Measurements from ENCODE around the gene FGG. TPM values are rescaled to one million over a fixed set of nuclear protein-coding genes. Genes with fewer than 3 reads are reported as not detected.

The FGG gene
- total and polyA plus RNA-seq, 4 donors: 0.87 to 2.0 TPM; not detected in 2

DNA sequence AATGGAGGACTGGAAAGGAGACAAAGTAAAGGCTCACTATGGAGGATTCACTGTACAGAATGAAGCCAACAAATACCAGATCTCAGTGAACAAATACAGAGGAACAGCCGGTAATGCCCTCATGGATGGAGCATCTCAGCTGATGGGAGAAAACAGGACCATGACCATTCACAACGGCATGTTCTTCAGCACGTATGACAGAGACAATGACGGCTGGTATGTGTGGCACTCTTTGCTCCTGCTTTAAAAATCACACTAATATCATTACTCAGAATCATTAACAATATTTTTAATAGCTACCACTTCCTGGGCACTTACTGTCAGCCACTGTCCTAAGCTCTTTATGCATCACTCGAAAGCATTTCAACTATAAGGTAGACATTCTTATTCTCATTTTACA, 42.9 kb downstream of the FGG start:
- no peak for ATAC-seq (ENCODE audit: low FRiP score)
- Histone ChIP-seq H3K4me1 (ENCODE audit: control insufficient read depth in 1 of 2, insufficient read depth in 2 of 2, low read length in 2 of 2) (no peaks in the 10 kb centered on the region), H3K36me3 (ENCODE audit: control insufficient read depth in 1 of 2, insufficient read depth in 2 of 2, low read length in 1 of 2) (no peaks in the 10 kb centered on the region), H3K4me3 (ENCODE audit: low read length in 2 of 2) (no peak overlapping the region), H3K27ac (ENCODE audit: low read depth in 1 of 2, low read length in 2 of 2) (no peak overlapping the region), H3K9me3 (ENCODE audit: control insufficient read depth, low read length) (no peaks in the 10 kb centered on the region), H3K27me3 (ENCODE audit: control insufficient read depth in 1 of 2, insufficient read depth in 2 of 2, low read length in 1 of 2) (no peaks in the 10 kb centered on the region)
- WGBS, 2 donors: 83 to 87% methylated on average over 5 of the region's 5 CpGs
- intact Hi-C loops (cut with DNase I): no loop called here
- no peak for DNase-seq

DNA sequence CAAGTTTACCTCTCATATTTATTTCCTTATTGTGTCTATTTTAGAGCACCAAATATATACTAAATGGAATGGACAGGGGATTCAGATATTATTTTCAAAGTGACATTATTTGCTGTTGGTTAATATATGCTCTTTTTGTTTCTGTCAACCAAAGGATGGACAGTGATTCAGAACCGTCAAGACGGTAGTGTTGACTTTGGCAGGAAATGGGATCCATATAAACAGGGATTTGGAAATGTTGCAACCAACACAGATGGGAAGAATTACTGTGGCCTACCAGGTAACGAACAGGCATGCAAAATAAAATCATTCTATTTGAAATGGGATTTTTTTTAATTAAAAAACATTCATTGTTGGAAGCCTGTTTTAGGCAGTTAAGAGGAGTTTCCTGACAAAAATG, 43.4 kb downstream of the FGG start:
- 41 to 42% methylated on average over 3 of the region's 3 CpGs for WGBS, 2 donors
- H3K36me3 ChIP-seq (ENCODE audit: control insufficient read depth in 1 of 2, insufficient read depth in 2 of 2, low read length in 1 of 2): no peaks in the 10 kb centered on the region
- no peak overlapping the region for H3K27ac ChIP-seq (ENCODE audit: low read depth in 1 of 2, low read length in 2 of 2)
- H3K9me3 ChIP-seq (ENCODE audit: control insufficient read depth, low read length): no peaks in the 10 kb centered on the region
- DNase-seq (no peak), ATAC-seq (ENCODE audit: low FRiP score) (no peak)
- no peaks in the 10 kb centered on the region for H3K4me1 ChIP-seq (ENCODE audit: control insufficient read depth in 1 of 2, insufficient read depth in 2 of 2, low read length in 2 of 2)
- intact Hi-C loops (cut with DNase I): no loop called here
- no peak overlapping the region for H3K4me3 ChIP-seq (ENCODE audit: low read length in 2 of 2)
- H3K27me3 ChIP-seq (ENCODE audit: control insufficient read depth in 1 of 2, insufficient read depth in 2 of 2, low read length in 1 of 2): no peaks in the 10 kb centered on the region

DNA sequence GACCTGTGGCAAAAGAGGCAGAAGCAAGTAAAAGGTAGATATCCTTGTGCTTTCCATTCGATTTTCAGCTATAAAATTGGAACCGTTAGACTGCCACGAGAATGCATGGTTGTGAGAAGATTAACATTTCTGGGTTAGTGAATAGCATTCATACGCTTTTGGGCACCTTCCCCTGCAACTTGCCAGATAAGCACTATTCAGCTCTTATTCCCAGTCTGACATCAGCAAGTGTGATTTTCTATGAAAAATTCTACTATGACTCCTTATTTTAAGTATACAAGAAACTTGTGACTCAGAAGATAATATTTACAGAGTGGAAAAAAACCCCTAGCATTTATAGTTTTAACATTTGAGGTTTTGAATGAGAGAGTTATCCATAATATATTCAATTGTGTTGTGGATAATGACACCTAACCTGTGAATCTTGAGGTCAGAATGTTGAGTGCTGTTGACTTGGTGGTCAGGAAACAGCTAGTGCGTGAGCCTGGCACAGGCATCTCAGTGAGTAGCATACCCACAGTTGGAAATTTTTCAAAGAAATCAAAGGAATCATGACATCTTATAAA, 45.7 kb downstream of the FGG start:
- WGBS, 2 donors: 51 to 62% methylated on average over 5 of the region's 5 CpGs
- intact Hi-C loops (cut with DNase I): no loop called here
- no peaks in the 10 kb centered on the region for H3K27me3 ChIP-seq (ENCODE audit: control insufficient read depth in 1 of 2, insufficient read depth in 2 of 2, low read length in 1 of 2)
- no peak overlapping the region for H3K27ac ChIP-seq (ENCODE audit: low read depth in 1 of 2, low read length in 2 of 2)
- no peaks in the 10 kb centered on the region for H3K36me3 ChIP-seq (ENCODE audit: control insufficient read depth in 1 of 2, insufficient read depth in 2 of 2, low read length in 1 of 2)
- H3K4me1 ChIP-seq (ENCODE audit: control insufficient read depth in 1 of 2, insufficient read depth in 2 of 2, low read length in 2 of 2): no peaks in the 10 kb centered on the region
- ATAC-seq (ENCODE audit: low FRiP score): no peak
- H3K4me3 ChIP-seq (ENCODE audit: low read length in 2 of 2): no peak overlapping the region
- no peak for DNase-seq
- no peaks in the 10 kb centered on the region for H3K9me3 ChIP-seq (ENCODE audit: control insufficient read depth, low read length)

DNA sequence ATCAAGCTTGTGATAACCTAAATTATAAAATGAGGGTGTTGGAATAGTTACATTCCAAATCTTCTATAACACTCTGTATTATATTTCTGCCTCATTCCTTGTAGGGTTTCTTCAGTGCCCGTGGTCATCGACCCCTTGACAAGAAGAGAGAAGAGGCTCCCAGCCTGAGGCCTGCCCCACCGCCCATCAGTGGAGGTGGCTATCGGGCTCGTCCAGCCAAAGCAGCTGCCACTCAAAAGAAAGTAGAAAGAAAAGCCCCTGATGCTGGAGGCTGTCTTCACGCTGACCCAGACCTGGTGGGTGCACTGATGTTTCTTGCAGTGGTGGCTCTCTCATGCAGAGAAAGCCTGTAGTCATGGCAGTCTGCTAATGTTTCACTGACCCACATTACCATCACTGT, 46.8 kb downstream of the FGG start:
- no peaks in the 10 kb centered on the region for H3K9me3 ChIP-seq (ENCODE audit: control insufficient read depth, low read length)
- H3K4me1 ChIP-seq (ENCODE audit: control insufficient read depth in 1 of 2, insufficient read depth in 2 of 2, low read length in 2 of 2): no peaks in the 10 kb centered on the region
- ATAC-seq (ENCODE audit: low FRiP score) (no peak), DNase-seq (no peak)
- intact Hi-C loops (cut with DNase I): no loop called here
- no peak overlapping the region for H3K4me3 ChIP-seq (ENCODE audit: low read length in 2 of 2)
- WGBS, 2 donors: 89 to 90% methylated on average over 6 of the region's 6 CpGs
- H3K27me3 ChIP-seq (ENCODE audit: control insufficient read depth in 1 of 2, insufficient read depth in 2 of 2, low read length in 1 of 2): no peaks in the 10 kb centered on the region
- H3K27ac ChIP-seq (ENCODE audit: low read depth in 1 of 2, low read length in 2 of 2): no peak overlapping the region
- no peaks in the 10 kb centered on the region for H3K36me3 ChIP-seq (ENCODE audit: control insufficient read depth in 1 of 2, insufficient read depth in 2 of 2, low read length in 1 of 2)

DNA sequence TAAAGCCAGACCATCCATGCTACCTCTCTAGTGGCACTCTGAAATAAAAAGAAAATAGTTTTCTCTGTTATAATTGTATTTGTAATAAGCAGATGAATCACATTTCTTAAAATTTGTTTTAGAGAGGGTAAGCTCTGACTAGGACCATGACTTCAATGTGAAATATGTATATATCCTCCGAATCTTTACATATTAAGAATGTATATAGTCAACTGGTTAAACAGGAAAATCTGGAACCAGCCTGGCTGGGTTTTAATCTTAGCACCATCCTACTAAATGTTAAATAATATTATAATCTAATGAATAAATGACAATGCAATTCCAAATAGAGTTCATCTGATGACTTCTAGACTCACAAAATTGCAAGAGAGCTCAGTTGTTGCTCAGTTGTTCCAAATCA, 48.1 kb downstream of the FGG start:
- no peaks in the 10 kb centered on the region for H3K36me3 ChIP-seq (ENCODE audit: control insufficient read depth in 1 of 2, insufficient read depth in 2 of 2, low read length in 1 of 2)
- ATAC-seq (ENCODE audit: low FRiP score): no peak

DNA sequence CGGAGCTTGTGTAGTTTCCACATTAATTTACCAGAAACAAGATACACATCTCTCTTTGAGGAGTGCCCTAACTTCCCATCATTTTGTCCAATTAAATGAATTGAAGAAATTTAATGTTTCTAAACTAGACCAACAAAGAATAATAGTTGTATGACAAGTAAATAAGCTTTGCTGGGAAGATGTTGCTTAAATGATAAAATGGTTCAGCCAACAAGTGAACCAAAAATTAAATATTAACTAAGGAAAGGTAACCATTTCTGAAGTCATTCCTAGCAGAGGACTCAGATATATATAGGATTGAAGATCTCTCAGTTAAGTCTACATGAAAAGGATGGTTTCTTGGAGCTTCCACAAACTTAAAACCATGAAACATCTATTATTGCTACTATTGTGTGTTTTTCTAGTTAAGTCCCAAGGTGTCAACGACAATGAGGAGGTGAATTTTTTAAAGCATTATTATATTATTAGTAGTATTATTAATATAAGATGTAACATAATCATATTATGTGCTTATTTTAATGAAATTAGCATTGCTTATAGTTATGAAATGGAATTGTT, 49.7 kb downstream of the FGG start, which contains the start of gene FGB:
Gene FGB, plus strand, starts transcription at position 315 of the 558 bp plus-strand sequence. Its CDS starts 8 bp downstream, at position 323.
- no peak within 1 kb of the TSS for H3K4me3 ChIP-seq (ENCODE audit: low read length in 2 of 2)
- intact Hi-C loops (cut with DNase I): no loop called here
- WGBS, 2 donors: 76 to 81% methylated on average over 2 of the region's 2 CpGs

More for the DNA sequence above, 48.1 kb downstream of the FGG start:
- DNase-seq: no peak
- 91 to 96% methylated on average over 1 of the region's 1 CpG for WGBS, 2 donors
- Histone ChIP-seq H3K4me3 (ENCODE audit: low read length in 2 of 2) (no peak overlapping the region), H3K9me3 (ENCODE audit: control insufficient read depth, low read length) (no peaks in the 10 kb centered on the region), H3K27ac (ENCODE audit: low read depth in 1 of 2, low read length in 2 of 2) (no peak overlapping the region), H3K27me3 (ENCODE audit: control insufficient read depth in 1 of 2, insufficient read depth in 2 of 2, low read length in 1 of 2) (no peaks in the 10 kb centered on the region), H3K4me1 (ENCODE audit: control insufficient read depth in 1 of 2, insufficient read depth in 2 of 2, low read length in 2 of 2) (no peaks in the 10 kb centered on the region)
- intact Hi-C loops (cut with DNase I): no loop called here

DNA sequence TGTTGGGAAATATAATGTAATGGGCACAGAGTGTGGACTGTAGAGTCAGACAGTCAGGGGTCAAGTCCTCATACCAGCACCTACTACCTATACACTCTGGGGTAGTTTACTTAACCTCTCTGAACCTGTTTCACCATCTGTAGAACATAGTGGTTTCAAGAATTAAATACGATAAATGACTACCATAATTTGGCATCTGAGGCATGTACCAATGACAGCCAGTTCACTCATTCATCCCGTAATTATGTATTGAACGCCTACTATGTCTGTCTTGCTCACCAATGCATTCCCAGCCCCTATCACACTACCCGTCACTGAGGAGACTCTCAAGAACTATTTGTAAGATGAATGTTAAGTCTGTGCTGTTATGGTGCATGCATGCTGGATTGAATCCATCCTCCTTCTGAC, 51.6 kb downstream of the FGG start:
- no peak overlapping the region for H3K27ac ChIP-seq (ENCODE audit: low read depth in 1 of 2, low read length in 2 of 2)
- H3K4me1 ChIP-seq (ENCODE audit: control insufficient read depth in 1 of 2, insufficient read depth in 2 of 2, low read length in 2 of 2): no peaks in the 10 kb centered on the region
- WGBS, 2 donors: 32 to 48% methylated on average over 4 of the region's 4 CpGs
- no peak overlapping the region for H3K4me3 ChIP-seq (ENCODE audit: low read length in 2 of 2)
- H3K9me3 ChIP-seq (ENCODE audit: control insufficient read depth, low read length): no peaks in the 10 kb centered on the region
- intact Hi-C loops (cut with DNase I): no loop called here
- H3K27me3 ChIP-seq (ENCODE audit: control insufficient read depth in 1 of 2, insufficient read depth in 2 of 2, low read length in 1 of 2): no peaks in the 10 kb centered on the region
- ATAC-seq (ENCODE audit: low FRiP score) (no peak), DNase-seq (no peak)
- no peaks in the 10 kb centered on the region for H3K36me3 ChIP-seq (ENCODE audit: control insufficient read depth in 1 of 2, insufficient read depth in 2 of 2, low read length in 1 of 2)

More for the DNA sequence above, 49.7 kb downstream of the FGG start, which contains the start of gene FGB:
- no peaks in the 10 kb centered on the region for H3K36me3 ChIP-seq (ENCODE audit: control insufficient read depth in 1 of 2, insufficient read depth in 2 of 2, low read length in 1 of 2)
- H3K4me1 ChIP-seq (ENCODE audit: control insufficient read depth in 1 of 2, insufficient read depth in 2 of 2, low read length in 2 of 2): no peaks in the 10 kb centered on the region
- no peaks in the 10 kb centered on the region for H3K27me3 ChIP-seq (ENCODE audit: control insufficient read depth in 1 of 2, insufficient read depth in 2 of 2, low read length in 1 of 2)
- DNase-seq (no peak), ATAC-seq (ENCODE audit: low FRiP score) (no peak)
- H3K9me3 ChIP-seq (ENCODE audit: control insufficient read depth, low read length): no peaks in the 10 kb centered on the region
- H3K27ac ChIP-seq (ENCODE audit: low read depth in 1 of 2, low read length in 2 of 2): no peak within 1 kb of the TSS

DNA sequence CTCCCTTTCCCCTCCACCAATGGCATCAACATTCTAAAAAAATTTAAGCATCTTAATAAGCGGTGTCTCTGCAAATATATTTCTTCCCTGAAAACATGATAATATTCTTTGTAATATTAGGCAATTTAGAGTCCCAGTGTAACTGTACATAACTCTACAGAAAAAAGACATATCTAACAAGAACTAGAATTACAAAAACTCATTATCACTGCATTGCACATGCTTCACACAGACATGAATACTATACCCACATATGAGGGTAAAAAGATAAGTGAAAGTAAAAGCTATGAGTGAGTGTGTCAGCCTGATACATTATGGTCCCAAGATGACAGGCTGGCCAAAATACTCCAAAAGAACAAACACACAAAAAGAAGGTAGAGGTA, 52.0 kb downstream of the FGG start:
- Histone ChIP-seq H3K36me3 (ENCODE audit: control insufficient read depth in 1 of 2, insufficient read depth in 2 of 2, low read length in 1 of 2) (no peaks in the 10 kb centered on the region), H3K27me3 (ENCODE audit: control insufficient read depth in 1 of 2, insufficient read depth in 2 of 2, low read length in 1 of 2) (no peaks in the 10 kb centered on the region), H3K4me3 (ENCODE audit: low read length in 2 of 2) (no peak overlapping the region), H3K4me1 (ENCODE audit: control insufficient read depth in 1 of 2, insufficient read depth in 2 of 2, low read length in 2 of 2) (no peaks in the 10 kb centered on the region), H3K9me3 (ENCODE audit: control insufficient read depth, low read length) (no peaks in the 10 kb centered on the region), H3K27ac (ENCODE audit: low read depth in 1 of 2, low read length in 2 of 2) (no peak overlapping the region)
- DNase-seq (no peak), ATAC-seq (ENCODE audit: low FRiP score) (no peak)
- 95 to 100% methylated on average over 1 of the region's 1 CpG for WGBS, 2 donors
- intact Hi-C loops (cut with DNase I): no loop called here

Measured in aorta (tissue), 5 donors.